ENCODE data around the gene PRUNE2. TPM values are rescaled to one million over a fixed set of nuclear protein-coding genes. Genes with fewer than 3 reads are reported as not detected.

PRUNE2 gene
- total RNA-seq, 1 experiment from 2014 or later = 0.59 TPM

DNA sequence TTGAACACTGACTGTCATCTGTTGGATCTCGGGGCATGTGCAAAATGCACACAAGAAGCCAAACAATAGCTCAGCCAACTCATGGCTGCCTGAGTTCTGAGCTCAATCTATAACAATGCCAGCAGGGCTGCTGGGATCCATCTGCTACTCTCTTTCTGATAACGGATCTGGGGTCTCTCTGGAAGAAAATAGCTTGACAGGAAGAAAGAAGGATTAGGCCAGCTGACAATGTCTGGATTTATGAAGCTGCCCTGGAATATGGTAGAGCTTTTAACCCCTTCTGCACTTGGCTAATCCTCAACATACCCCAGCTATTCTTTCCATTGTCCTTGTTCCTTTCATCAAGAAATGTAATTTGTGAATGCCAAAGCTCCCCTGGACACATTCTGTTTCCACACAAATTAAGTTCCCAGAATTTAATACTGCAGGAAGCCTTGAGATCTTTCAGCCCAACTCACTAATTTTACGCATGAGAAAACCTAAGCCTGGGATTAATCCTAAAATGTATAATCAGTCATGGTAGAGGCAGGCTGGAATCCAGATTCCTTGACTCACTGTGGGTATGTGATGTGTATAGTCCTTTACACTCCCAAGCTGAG, 204.4 kb downstream of the PRUNE2 start:
- no peak overlapping the region for H3K9ac ChIP-seq (ENCODE audit: low read length)
- H3K27ac ChIP-seq (ENCODE audit: low read depth, low read length) = no peak overlapping the region
- H3K9me3 ChIP-seq (ENCODE audit: control insufficient read depth in 1 of 2, insufficient read depth in 1 of 2, low read depth in 1 of 2, low read length in 2 of 2) = no peaks in the 10 kb centered on the region
- ChIA-PET CTCF (interaction anchor here (1.2 to 1.3 kb wide), 2 partner anchors 34 to 254 kb away, joined by 4 read pairs; no protein-coding TSS in a partner anchor), RAD21 (ENCODE audit: low non-redundant PET in 1 of 2, low total read pairs in 2 of 2, uncharacterized antibody in 2 of 2, unreplicated experiment in 2 of 2) (no interaction called here), POLR2A (interaction anchor here (0.7 kb wide), 1 partner anchor 18 kb away, joined by 3 read pairs; no protein-coding TSS in a partner anchor)
- no peak overlapping the region for H3K4me3 ChIP-seq (replicated peaks in 1 of 2; ENCODE audit: low read depth in 1 of 2, low read length in 2 of 2)
- ATAC-seq (no peak), DNase-seq (ENCODE audit: low read depth, low spot score) (no peak)
- no peak overlapping the region for H3K4me2 ChIP-seq (ENCODE audit: low read length)
- H3K36me3 ChIP-seq (ENCODE audit: control insufficient read depth in 1 of 2, insufficient read depth in 2 of 2, low read length in 2 of 2) = no peaks in the 10 kb centered on the region
- no peaks in the 10 kb centered on the region for H3K9me2 ChIP-seq (ENCODE audit: insufficient read depth)
- intact Hi-C loops (cut with micrococcal nuclease) = no loop called here
- TF ChIP-seq TCF7L2 (IDR thresholded peaks at IDR 0.05; ENCODE audit: borderline replicate concordance, extremely low read depth, insufficient read depth, insufficient read length) = no peak
- TF ChIP-seq ATF3 (IDR thresholded peaks at IDR 0.05) = no peak
- no peak for TF ChIP-seq ZFX (IDR thresholded peaks at IDR 0.05)
- TF ChIP-seq EZH2phosphoT487 (IDR thresholded peaks at IDR 0.05; ENCODE audit: borderline replicate concordance) = no peak
- no peak for TF ChIP-seq ZBTB33 (IDR thresholded peaks at IDR 0.05; ENCODE audit: extremely low read depth, insufficient replicate concordance, low read length)
- TF ChIP-seq EZH2 (IDR thresholded peaks at IDR 0.05) = no peak
- no peak for TF ChIP-seq YY1 (IDR thresholded peaks at IDR 0.05; ENCODE audit: extremely low read depth, insufficient replicate concordance, low read depth, low read length)
- no peak for TF ChIP-seq FOSL1 (IDR thresholded peaks at IDR 0.05; ENCODE audit: low read depth)
- no peak for TF ChIP-seq ZNF274 (IDR thresholded peaks at IDR 0.05; ENCODE audit: low read depth, low read length)
- no peak for TF ChIP-seq POLR2A (IDR thresholded peaks at IDR 0.05; ENCODE audit: borderline replicate concordance, extremely low read depth, insufficient read depth, insufficient read length)
- TF ChIP-seq SRF (IDR thresholded peaks at IDR 0.05; ENCODE audit: low read depth) = no peak
- no peak for TF ChIP-seq MAX (IDR thresholded peaks at IDR 0.05)
- no peak for TF ChIP-seq CEBPB (IDR thresholded peaks at IDR 0.05; ENCODE audit: low read depth)
- TF ChIP-seq POLR2AphosphoS5 (IDR thresholded peaks at IDR 0.05; ENCODE audit: low read depth, low read length) = no peak
- TF ChIP-seq ELF1 (IDR thresholded peaks at IDR 0.05; ENCODE audit: borderline replicate concordance, low read depth) = no peak
- TF ChIP-seq JUND (IDR thresholded peaks at IDR 0.05) = no peak
- no peak for TF ChIP-seq RAD21 (IDR thresholded peaks at IDR 0.05; ENCODE audit: low read depth)
- TF ChIP-seq, protein P1, sequence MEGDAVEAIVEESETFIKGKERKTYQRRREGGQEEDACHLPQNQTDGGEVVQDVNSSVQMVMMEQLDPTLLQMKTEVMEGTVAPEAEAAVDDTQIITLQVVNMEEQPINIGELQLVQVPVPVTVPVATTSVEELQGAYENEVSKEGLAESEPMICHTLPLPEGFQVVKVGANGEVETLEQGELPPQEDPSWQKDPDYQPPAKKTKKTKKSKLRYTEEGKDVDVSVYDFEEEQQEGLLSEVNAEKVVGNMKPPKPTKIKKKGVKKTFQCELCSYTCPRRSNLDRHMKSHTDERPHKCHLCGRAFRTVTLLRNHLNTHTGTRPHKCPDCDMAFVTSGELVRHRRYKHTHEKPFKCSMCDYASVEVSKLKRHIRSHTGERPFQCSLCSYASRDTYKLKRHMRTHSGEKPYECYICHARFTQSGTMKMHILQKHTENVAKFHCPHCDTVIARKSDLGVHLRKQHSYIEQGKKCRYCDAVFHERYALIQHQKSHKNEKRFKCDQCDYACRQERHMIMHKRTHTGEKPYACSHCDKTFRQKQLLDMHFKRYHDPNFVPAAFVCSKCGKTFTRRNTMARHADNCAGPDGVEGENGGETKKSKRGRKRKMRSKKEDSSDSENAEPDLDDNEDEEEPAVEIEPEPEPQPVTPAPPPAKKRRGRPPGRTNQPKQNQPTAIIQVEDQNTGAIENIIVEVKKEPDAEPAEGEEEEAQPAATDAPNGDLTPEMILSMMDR (IDR thresholded peaks at IDR 0.05 in 2 of 3, conservative IDR thresholded peaks at IDR 0.05 in 1 of 3; ENCODE audit: borderline replicate concordance in 1 of 3, insufficient read depth in 1 of 3, low read depth in 2 of 3, low read length in 2 of 3) = no peak
- H3K79me2 ChIP-seq (ENCODE audit: insufficient read depth, low read length) = no peaks in the 10 kb centered on the region
- H2AFZ ChIP-seq (ENCODE audit: low read depth, low read length, poor library complexity, severe bottlenecking) = no peak overlapping the region
- H4K20me1 ChIP-seq (ENCODE audit: insufficient read depth) = no peaks in the 10 kb centered on the region
- H3K4me1 ChIP-seq (ENCODE audit: control insufficient read depth in 1 of 2, insufficient read depth in 2 of 2, low read length in 2 of 2) = no peaks in the 10 kb centered on the region
- BruUV-seq (replicated peaks) = no TSS peak
- H3K27me3 ChIP-seq (ENCODE audit: insufficient read depth, low read length) = peaks cover 48% of the 10 kb centered on the region

All from HCT116 (cell line).